K562 (cell line): ENCODE data around the gene ZNF2. TPM values are rescaled to one million over a fixed set of nuclear protein-coding genes. Genes with fewer than 3 reads are reported as not detected.

Source experiments
- ATAC-seq: fragments of 200-7000 bp; cut with Tn5 transposase; 3 replicates; pipeline ENCODE4 v1.9.1; 2020; ENCODE audit warnings: moderate library complexity
- Bru-seq: library from RNA; stranded (reverse); fragments of 400-500 nt; gene quantifications from one replicate; lab custom pipeline; 2021; lab: Mats Ljungman, UMichigan
- BruChase-seq, 2 experiments: library from RNA; stranded (reverse); fragments of 400-500 nt; gene quantifications; one replicate each; lab custom pipeline; 2021; lab: Mats Ljungman, UMichigan
- BruUV-seq: library from RNA; stranded (reverse); fragments of 400-500 nt; replicated peaks from 2 replicates; lab custom pipeline; 2021; lab: Mats Ljungman, UMichigan
- CTCF ChIA-PET: fragments of 300-600 bp; formaldehyde crosslinking; extraction: SDS; loops from one replicate; lab custom pipeline; 2021; ENCODE audit warnings: low intra/inter-chr PET ratio; lab: Yijun Ruan, JAX
- POLR2A ChIA-PET: fragments of 300-600, 350-650 bp; sonication (Branson Sonifier 250); formaldehyde crosslinking; extraction: SDS; loops from one replicate; lab custom pipeline; 2021; ENCODE audit warnings: antibody characterized with exemption, inconsistent platforms; lab: Yijun Ruan, JAX
- DNase-seq, 4 experiments: peaks; one replicate each; pipeline versions ENCODE4 v3.0.0 to v3.0.0-alpha.2; 2011 to 2018; ENCODE audit warnings: low spot score in 3 of 4, mixed read lengths in 3 of 4; ENCODE audit errors: extremely low read depth in 1 of 4
- FAIRE-seq: peaks from 2 replicates; lab custom pipeline; 2011; peaks lifted over from hg19 to GRCh38; lab: Jason Lieb, UNC
- H2AFZ ChIP-seq: 2 replicates; pipeline ENCODE4 v1.6.0; 2011; ENCODE audit warnings: low read depth, low read length, control low read depth, inconsistent platforms
- H3K27ac ChIP-seq: fragments of 200-600 bp; 3 replicates; pipeline ENCODE4 v1.8.0; 2011; ENCODE audit warnings: low read depth, mild to moderate bottlenecking, control low read depth, inconsistent platforms, low read length, moderate library complexity, mixed read lengths; ENCODE audit errors: extremely low read depth
- H3K27me3 ChIP-seq, 2 experiments: fragments of 300-600 bp in 1 of 2; 2 replicates in 1 of 2; 3 replicates in 1 of 2; pipeline versions ENCODE4 v1.6.0 to v1.8.0; 2011; ENCODE audit warnings: inconsistent platforms in 2 of 2, low read length in 2 of 2, mild to moderate bottlenecking in 1 of 2, mixed read lengths in 1 of 2, moderate library complexity in 1 of 2; ENCODE audit not compliant: control insufficient read depth in 2 of 2, insufficient read depth in 2 of 2
- H3K36me3 ChIP-seq: fragments of 300-600 bp; 3 replicates; pipeline ENCODE4 v1.8.0; 2011; ENCODE audit warnings: mild to moderate bottlenecking, low read length, inconsistent platforms; ENCODE audit not compliant: control insufficient read depth, insufficient read depth
- H3K4me1 ChIP-seq, 2 experiments: fragments of 200-600 bp in 1 of 2; replicated peaks in 1 of 2; 2 replicates in 1 of 2; 3 replicates in 1 of 2; pipeline versions ENCODE4 v1.5.1 to v1.8.0; 2011; ENCODE audit warnings: inconsistent platforms in 2 of 2, low read length in 2 of 2, mild to moderate bottlenecking in 1 of 2, mixed read lengths in 1 of 2, moderate library complexity in 1 of 2; ENCODE audit not compliant: control insufficient read depth in 2 of 2, insufficient read depth in 2 of 2
- H3K4me2 ChIP-seq: 2 replicates; pipeline ENCODE4 v1.6.1; 2011; ENCODE audit warnings: low read length, control low read depth, inconsistent platforms, mixed read lengths; ENCODE audit not compliant: insufficient read depth
- H3K4me3 ChIP-seq: fragments of 200-600 bp; sonication (generic), shearing (Covaris generic); 2 replicates; pipeline ENCODE4 v1.5.1; 2016; ENCODE audit warnings: control low read depth, inconsistent platforms
- H3K79me2 ChIP-seq: fragments of 200-600 bp; 3 replicates; pipeline ENCODE4 v1.8.0; 2011; ENCODE audit warnings: low read length, inconsistent platforms; ENCODE audit not compliant: control insufficient read depth, insufficient read depth
- H3K9ac ChIP-seq, 2 experiments: 2 replicates each; pipeline versions ENCODE4 v1.6.0 to v1.6.1; 2011; ENCODE audit warnings: low read depth in 2 of 2, low read length in 2 of 2, control low read depth in 1 of 2, inconsistent platforms in 1 of 2, mild to moderate bottlenecking in 1 of 2, mixed read lengths in 1 of 2; ENCODE audit not compliant: insufficient read depth in 1 of 2
- H3K9me1 ChIP-seq: one replicate; pipeline ENCODE4 v1.6.0; 2011; ENCODE audit warnings: inconsistent platforms, mild to moderate bottlenecking, low read length, moderate library complexity; ENCODE audit not compliant: control insufficient read depth, insufficient read depth
- H3K9me3 ChIP-seq: replicated peaks from 2 replicates; pipeline ENCODE4 v1.5.1; 2011; ENCODE audit warnings: low read depth, low read length, inconsistent platforms; ENCODE audit not compliant: control insufficient read depth, insufficient read depth
- H4K20me1 ChIP-seq: replicated peaks from 2 replicates; pipeline ENCODE4 v1.6.1; 2011; ENCODE audit warnings: low read length, inconsistent platforms, mixed read lengths; ENCODE audit not compliant: control insufficient read depth, insufficient read depth
- CREB3 ChIP-seq: fragments of 450-650 bp; conservative IDR thresholded peaks from 2 replicates; pipeline ENCODE4 v1.6.1; 2016; ENCODE audit warnings: missing genetic modification characterization, low read depth, mild to moderate bottlenecking, missing compliant biosample characterization, moderate library complexity
- EHMT2 ChIP-seq: fragments of 450-650 bp; IDR thresholded peaks from 2 replicates; pipeline ENCODE4 v1.6.1; 2018; ENCODE audit warnings: antibody characterized with exemption
- ELK1 ChIP-seq: sonication (generic); formaldehyde crosslinking; IDR thresholded peaks from 2 replicates; pipeline ENCODE4 v1.8.1; 2022; ENCODE audit warnings: missing genetic modification reagents
- NKRF ChIP-seq: fragments of 450-650 bp; IDR thresholded peaks from 2 replicates; pipeline ENCODE4 v1.6.1; 2016; ENCODE audit warnings: borderline replicate concordance
- RB1 ChIP-seq: fragments of 450-650 bp; IDR thresholded peaks from 2 replicates; pipeline ENCODE4 v1.6.1; 2017; ENCODE audit warnings: low read depth, mild to moderate bottlenecking
- RNF2 ChIP-seq: sonication (generic); IDR thresholded peaks from 2 replicates; pipeline ENCODE4 v1.6.1; 2016
- SREBF2 ChIP-seq: sonication (generic); formaldehyde crosslinking; IDR thresholded peaks from 2 replicates; pipeline ENCODE4 v1.4.0; 2020; ENCODE audit warnings: mild to moderate bottlenecking, missing genetic modification reagents
- STAG1 ChIP-seq: sonication (generic); formaldehyde crosslinking; IDR thresholded peaks from 2 replicates; pipeline ENCODE4 v1.5.0; 2020; ENCODE audit warnings: missing genetic modification reagents, borderline replicate concordance
- TFE3 ChIP-seq: fragments of 450-650 bp; formaldehyde crosslinking; IDR thresholded peaks from 2 replicates; pipeline ENCODE4 v1.4.0; 2020; ENCODE audit warnings: mild to moderate bottlenecking, mixed read lengths
- ZNF696 ChIP-seq: fragments of 250-450 bp; sonication (Bioruptor Pico); conservative IDR thresholded peaks from 2 replicates; pipeline ENCODE4 v1.4.0; 2020; ENCODE audit warnings: mild to moderate bottlenecking, moderate library complexity
- WGBS: fragments of 100-300 bp; shearing (Covaris generic); methylation state at CpG from one replicate; pipeline ENCODE4 v1.1.6; 2016; ENCODE audit warnings: low coverage, mixed read lengths; ENCODE audit not compliant: insufficient coverage; ENCODE audit errors: missing lambda C conversion rate; 5-methylcytosine and 5-hydroxymethylcytosine counted together
- in situ Hi-C: fragments of 300-500 bp; cut with MboI; formaldehyde crosslinking; loops from 4 replicates; pipeline ENCODE4 v1.15.0; 2018; ENCODE audit warnings: inconsistent platforms, mixed read lengths
- intact Hi-C: fragments of 100-400 bp; cut with micrococcal nuclease; formaldehyde crosslinking; loops from 2 replicates; pipeline ENCODE4 v1.14.2; 2022
- long read RNA-seq, 3 experiments: library from polyadenylated mRNA in 2 of 3; library from RNA in 1 of 3; unstranded in 2 of 3; stranded (forward) in 1 of 3; transcript quantifications; one replicate each; pipeline ENCODE4 v2.0.0, GENCODE V29; 2019 to 2022
- polyA minus RNA-seq, 3 experiments: library from RNA; depleted of rRNA, polyadenylated mRNA; stranded (reverse); fragments of >200 nt; gene quantifications; 2 replicates each; pipeline ENCODE4 v1.2.3, GENCODE V29; 2011
- polyA plus RNA-seq, 8 experiments: library from polyadenylated mRNA; depleted of rRNA in 4 of 8; stranded (reverse) in 5 of 8; unstranded in 3 of 8; fragments of >200 nt; fragmentation: Nextera tagmentation in 2 of 8; fragmentation: Illumina TruSeq in 1 of 8; extraction: Ambion mirVana in 2 of 8; extraction: Trizol in 1 of 8; gene quantifications; 2 replicates each; pipeline versions ENCODE4 v1.2.1 to v1.2.3, GENCODE V29; 2011 to 2014; ENCODE audit warnings: inconsistent platforms in 1 of 8, missing spikeins in 1 of 8
- total RNA-seq, 7 experiments: library from RNA; depleted of rRNA in 6 of 7; stranded (reverse); fragments of >200 nt in 6 of 7; fragmentation: Illumina TruSeq in 2 of 7; extraction: Trizol in 2 of 7; gene quantifications; 2 replicates each; pipeline versions ENCODE4 v1.2.1 to v1.2.3, GENCODE V29; 2011 to 2021; ENCODE audit warnings: low replicate concordance in 1 of 7

ZNF2 gene
- total RNA-seq (2011; cell fraction: chromatin; rRNA removed; ENCODE audit: low replicate concordance): 4.1 and 7.4 TPM in 2 replicates
- 3.7 and 5.2 TPM in 2 replicates for total RNA-seq (2011; cell fraction: nucleolus; rRNA removed)
- total RNA-seq (2011; cell fraction: nucleoplasm; rRNA removed): 4.3 and 4.4 TPM in 2 replicates
- total RNA-seq (2014; rRNA removed) (2.3 and 2.9 TPM in 2 replicates), total RNA-seq (2014; rRNA removed; fragmentation: Illumina TruSeq; extraction: Trizol) (3.2 and 3.9 TPM in 2 replicates), total RNA-seq (2015; rRNA removed; fragmentation: Illumina TruSeq; extraction: Trizol) (3.4 and 4.5 TPM in 2 replicates), total RNA-seq (2021) (2.2 and 2.5 TPM in 2 replicates), polyA plus RNA-seq (2011; rRNA removed) (3.6 and 3.9 TPM in 2 replicates), polyA plus RNA-seq (2014; fragmentation: Illumina TruSeq; extraction: Trizol) (2.8 and 3.4 TPM in 2 replicates), polyA plus RNA-seq (2014; fragmentation: Nextera tagmentation; extraction: Ambion mirVana) (1 to 10 TPM; 3.3 to 4.2 TPM), polyA plus RNA-seq (2014; rRNA removed) (1.6 and 2.0 TPM in 2 replicates), polyA minus RNA-seq (2011; rRNA and poly(A)+ RNA removed) (6.2 and 8.0 TPM in 2 replicates), Bru-seq, nascent RNA (percentile 56 among the genes with signal in this experiment), BruChase-seq, experiment 1, labeled RNA remaining after a 2-hour chase (percentile 54 among the genes with signal in this experiment), BruChase-seq, experiment 2, labeled RNA remaining after a 6-hour chase (percentile 53 among the genes with signal in this experiment)
- polyA plus RNA-seq (2011; cell fraction: cytosol; rRNA removed): 2.0 and 2.7 TPM in 2 replicates
- 2.9 and 3.7 TPM in 2 replicates for polyA plus RNA-seq (2011; cell fraction: nucleus; rRNA removed)
- polyA plus RNA-seq (2012): 1.6 and 1.9 TPM in 2 replicates
- polyA minus RNA-seq (2011; cell fraction: cytosol; rRNA and poly(A)+ RNA removed): 2.6 and 2.8 TPM in 2 replicates
- polyA minus RNA-seq (2011; cell fraction: nucleus; rRNA and poly(A)+ RNA removed): 2.7 and 3.1 TPM in 2 replicates
- long read RNA-seq, experiment 1, partial matches to known transcripts: 1 of 6 reads
- long read RNA-seq, experiment 1, other reads (novel, unspliced or antisense): 2 of 6 reads
- long read RNA-seq, experiment 2, partial matches to known transcripts: 2 of 3 reads
- long read RNA-seq, experiment 2, other reads (novel, unspliced or antisense): 0 of 3 reads
- long read RNA-seq, experiment 3, partial matches to known transcripts: 0 of 4 reads
- long read RNA-seq, experiment 3, other reads (novel, unspliced or antisense): 1 of 4 reads

- H3K9ac ChIP-seq: peak within 1 kb of the TSS; percentile 89 to 93
- no peaks in the 10 kb centered on the region for H4K20me1 ChIP-seq
- peak; percentile 96 to 98 (median 96) for DNase-seq
- in situ Hi-C loops: no loop called here
- WGBS: 1% methylated on average over 50 of the region's 56 CpGs
- peaks cover 3 to 5% of the 10 kb centered on the region in 2 experiments; a peak in 3 of 5 replicates for H3K4me1 ChIP-seq
- no peaks in the 10 kb centered on the region for H3K9me3 ChIP-seq
- H3K27me3 ChIP-seq: no peaks in the 10 kb centered on the region
- peaks cover 25% of the 10 kb centered on the region for H3K79me2 ChIP-seq
- peak within 1 kb of the TSS; percentile 92 for H3K27ac ChIP-seq
- POLR2A ChIA-PET: interaction anchor here (0.6 to 1.3 kb wide), 2 partner anchors 12 to 21 kb away, joined by 3 read pairs; no protein-coding TSS in a partner anchor
- no peaks in the 10 kb centered on the region for H3K36me3 ChIP-seq
- H3K9me1 ChIP-seq: no peaks in the 10 kb centered on the region
- intact Hi-C loops: loop anchor here (5.0 kb wide), 1 partner anchor 43 kb away; the partner anchor contains the start of gene MRPS5
- peak within 1 kb of the TSS; percentile 96 for H2AFZ ChIP-seq
- H3K4me3 ChIP-seq: peak within 1 kb of the TSS; percentile 73
- peak within 1 kb of the TSS; percentile 99 for H3K4me2 ChIP-seq
- no TSS peak for BruUV-seq
- peak; percentile 98 for ATAC-seq
- CTCF ChIA-PET: no interaction called here
- FAIRE-seq: peak; percentile 97
- TF ChIP-seq RNF2: 0 out of 2 replicates have a peak, but pooled peaks have one; percentile 22
- TF ChIP-seq ZNF696 (CRISPR knock-in tag): no peak
- peak; percentile 30; the same call in 1 of the 2 replicates for TF ChIP-seq RB1
- no peak for TF ChIP-seq ELK1 (CRISPR knock-in tag)
- no peak for TF ChIP-seq TFE3 (CRISPR knock-in tag)
- peak; percentile 90; the same call in 1 of the 2 replicates for TF ChIP-seq SREBF2 (CRISPR knock-in tag)
- TF ChIP-seq CREB3 (tag): peak; percentile 81
- TF ChIP-seq STAG1 (CRISPR knock-in tag): no peak
- peak; percentile 82 for TF ChIP-seq EHMT2
- peak; percentile 96 for TF ChIP-seq NKRF
Observed at GRCh38 chr2:95165371-95166064, at the start of gene ZNF2. TSS of gene ZNF2 (plus strand) at chr2:95165809. CDS start at chr2:95176227, 10,418 bp downstream.
